Muscle layer of duodenum (tissue), 2 donors: ENCODE measurements around the gene NFIX.

Experiments
- H3K27ac ChIP-seq: one replicate; pipeline ENCODE4 v1.7.0; 2013; ENCODE audit warnings: mild to moderate bottlenecking, low read length
- H3K27me3 ChIP-seq: one replicate; pipeline ENCODE4 v1.7.0; 2013; ENCODE audit warnings: low read depth, mild to moderate bottlenecking, control low read depth, low read length
- H3K36me3 ChIP-seq, 2 donors: one replicate each; pipeline ENCODE4 v1.7.0; 2013; ENCODE audit warnings: low read length in 2 of 2, control low read depth in 1 of 2, mild to moderate bottlenecking in 1 of 2; ENCODE audit not compliant: insufficient read depth in 2 of 2, control insufficient read depth in 1 of 2
- H3K4me1 ChIP-seq, 2 donors: one replicate each; pipeline ENCODE4 v1.7.0; 2013; ENCODE audit warnings: low read length in 2 of 2, mild to moderate bottlenecking in 2 of 2, control low read depth in 1 of 2, moderate library complexity in 1 of 2; ENCODE audit not compliant: insufficient read depth in 2 of 2, control insufficient read depth in 1 of 2
- H3K4me3 ChIP-seq, 2 donors: one replicate each; pipeline ENCODE4 v1.7.0; 2013; ENCODE audit warnings: low read length in 2 of 2, low read depth in 1 of 2, mild to moderate bottlenecking in 1 of 2
- H3K9me3 ChIP-seq, 2 donors: one replicate each; pipeline ENCODE4 v1.7.0; 2013; ENCODE audit warnings: low read length in 2 of 2, control low read depth in 1 of 2, mild to moderate bottlenecking in 1 of 2; ENCODE audit not compliant: control insufficient read depth in 1 of 2
- donor health status: healthy.

Gene NFIX

DNA sequence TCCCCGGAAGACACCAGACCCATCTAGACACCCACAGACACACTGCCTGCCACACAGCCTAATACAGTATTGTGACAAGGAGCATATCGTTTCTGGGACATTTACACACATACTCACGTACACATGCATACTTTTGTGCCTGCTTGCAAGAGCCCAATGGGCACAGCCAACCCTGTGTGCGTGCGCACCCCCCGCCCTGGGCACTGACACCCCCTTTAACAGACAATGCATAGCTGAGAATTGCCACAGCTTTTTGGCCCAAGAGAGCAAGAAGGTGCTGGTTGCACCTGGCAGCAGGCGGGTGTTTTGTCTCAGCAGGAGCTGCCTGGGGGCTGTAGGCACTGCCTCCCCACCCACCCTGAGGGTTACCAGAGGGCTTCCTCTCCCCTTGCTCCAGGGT lies 1.7 kb upstream of the NFIX start:
- no peaks in the 10 kb centered on the region for H3K27me3 ChIP-seq
- H3K4me1 ChIP-seq: peaks cover 0 to 21% of the 10 kb centered on the region in 2 donors
- H3K27ac ChIP-seq: no peak overlapping the region
- no peak overlapping the region for H3K4me3 ChIP-seq
- peaks cover 0 to under 1% of the 10 kb centered on the region in 2 donors for H3K36me3 ChIP-seq
- H3K9me3 ChIP-seq: no peaks in the 10 kb centered on the region

DNA sequence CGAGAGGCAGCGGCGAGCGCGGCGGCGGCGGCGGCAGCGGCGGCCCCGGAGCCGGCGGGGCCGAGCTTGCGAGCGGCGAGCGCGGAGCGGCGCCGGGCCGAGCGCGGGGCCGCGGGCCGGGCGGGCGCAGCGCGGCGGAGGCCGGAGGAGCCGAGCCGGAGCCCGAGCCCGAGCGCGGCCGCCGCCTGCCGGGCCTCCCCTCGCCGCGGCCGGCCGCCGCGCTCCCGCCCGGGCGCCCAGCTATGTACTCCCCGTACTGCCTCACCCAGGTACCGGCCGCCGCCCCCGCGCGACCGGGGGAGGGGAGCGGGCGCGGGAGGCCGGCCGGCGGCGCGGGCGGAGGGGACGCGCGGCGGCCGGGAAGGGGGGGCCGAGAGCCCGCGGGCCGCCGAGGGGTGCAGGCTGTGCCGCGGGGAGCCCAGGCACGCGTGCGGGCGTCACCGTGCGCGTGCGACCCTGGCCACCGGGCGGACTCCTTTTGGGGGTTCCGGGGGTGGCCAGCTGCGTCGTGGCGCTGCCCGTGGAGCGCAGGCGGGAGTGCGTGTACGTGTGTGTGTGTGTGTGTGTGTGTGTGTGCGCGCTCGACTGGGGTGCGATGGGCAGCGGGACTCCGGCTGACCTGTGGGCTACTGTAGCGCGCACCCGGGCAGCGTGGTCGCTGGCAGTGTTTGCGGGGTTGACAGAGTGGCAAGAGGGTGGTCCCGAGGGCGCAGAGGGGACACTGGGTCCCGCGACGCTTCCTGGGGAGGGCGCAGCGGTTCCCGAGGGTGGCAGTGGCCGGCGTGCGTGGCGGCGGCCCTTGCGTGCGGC lies 526 bp downstream of the NFIX start:
- Histone ChIP-seq H3K27me3 (no peaks in the 10 kb centered on the region), H3K4me3 (peak overlapping the region; percentile 52 to 89), H3K9me3 (no peaks in the 10 kb centered on the region), H3K36me3 (peaks cover 0 to 4% of the 10 kb centered on the region in 2 donors), H3K4me1 (peaks cover 0 to 32% of the 10 kb centered on the region in 2 donors), H3K27ac (no peak overlapping the region)

DNA sequence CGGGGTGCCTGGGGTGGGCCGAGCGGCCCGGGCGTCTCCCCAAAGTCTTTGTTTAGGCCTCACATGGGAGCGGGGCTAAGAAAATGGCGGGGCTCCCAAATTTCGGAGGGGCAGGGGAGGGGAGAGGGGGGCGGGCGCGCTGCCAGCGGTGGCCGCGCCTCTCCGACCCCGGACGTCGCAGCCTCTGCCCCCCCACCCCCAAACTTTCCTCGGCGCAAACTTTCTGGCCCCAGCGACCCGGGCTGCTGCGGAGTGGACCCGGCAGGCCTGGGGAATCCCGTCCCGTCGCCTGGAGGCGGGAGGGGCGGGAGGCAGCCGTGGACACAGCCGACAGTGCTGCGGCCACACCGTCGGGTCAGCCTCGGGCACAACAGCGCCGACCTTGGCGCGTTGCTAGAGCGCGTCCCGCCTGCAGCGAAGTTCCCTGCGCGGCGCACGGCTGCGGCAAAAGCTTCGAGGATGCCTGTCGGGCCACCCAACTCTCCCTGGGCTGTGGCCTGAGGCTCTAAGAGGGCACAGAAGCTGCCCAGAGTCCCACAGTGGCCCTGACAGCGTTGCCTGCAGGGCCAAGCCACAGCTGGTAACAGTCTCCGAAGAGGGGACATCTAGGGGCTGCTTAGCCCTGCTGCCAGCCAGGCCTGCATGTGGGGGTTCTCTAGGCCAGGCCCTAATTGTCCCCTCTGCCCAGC lies 1.3 kb downstream of the NFIX start:
- Histone ChIP-seq H3K27me3 (no peaks in the 10 kb centered on the region), H3K36me3 (peaks cover 0 to 4% of the 10 kb centered on the region in 2 donors), H3K4me3 (peak overlapping the region; percentile 59 to 89), H3K27ac (no peak overlapping the region), H3K4me1 (peaks cover 0 to 38% of the 10 kb centered on the region in 2 donors), H3K9me3 (no peaks in the 10 kb centered on the region)

DNA sequence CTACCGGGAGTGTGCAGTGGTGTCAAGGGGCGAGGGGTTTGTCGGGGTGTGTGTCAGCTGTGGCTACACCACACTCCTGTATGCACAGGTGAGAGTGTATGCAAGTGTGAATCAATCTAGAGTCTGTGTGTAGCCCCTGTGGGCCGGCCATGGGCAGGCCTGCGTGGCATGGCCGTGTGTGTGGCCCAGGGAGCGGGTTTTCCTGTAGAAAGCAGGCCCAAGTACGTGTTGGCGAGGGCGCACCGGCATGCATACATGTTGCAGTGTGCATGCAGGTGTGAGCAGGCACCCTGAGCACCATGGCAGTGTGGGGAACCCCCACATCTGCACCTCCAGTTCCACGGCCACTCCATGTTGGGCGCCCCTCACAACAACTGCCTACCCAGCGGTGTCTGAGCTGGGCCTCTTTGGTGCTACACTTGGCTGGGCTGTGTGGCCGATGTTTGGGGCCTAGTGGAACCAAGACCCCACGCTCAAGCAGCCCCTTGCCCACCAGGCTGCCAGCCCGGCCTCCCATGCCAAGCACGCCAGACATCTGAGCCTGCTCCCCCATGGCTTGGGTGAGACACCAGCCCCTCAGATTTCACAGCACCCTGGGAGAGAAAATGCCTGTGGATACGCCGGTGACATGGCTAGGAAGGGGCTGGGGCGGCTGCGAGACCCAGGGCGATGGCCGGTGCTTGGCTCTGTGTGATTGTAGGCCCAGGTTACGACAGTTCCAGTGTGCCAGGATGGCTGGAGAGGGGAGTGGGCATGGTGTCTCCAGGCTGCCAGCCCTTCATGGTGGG lies 2.1 kb downstream of the NFIX start:
- Histone ChIP-seq H3K27ac (peak overlapping the region; percentile 8), H3K9me3 (no peaks in the 10 kb centered on the region), H3K27me3 (no peaks in the 10 kb centered on the region), H3K4me3 (peak overlapping the region; percentile 59 to 89), H3K36me3 (peaks cover 0 to 4% of the 10 kb centered on the region in 2 donors), H3K4me1 (peaks cover 0 to 39% of the 10 kb centered on the region in 2 donors)

DNA sequence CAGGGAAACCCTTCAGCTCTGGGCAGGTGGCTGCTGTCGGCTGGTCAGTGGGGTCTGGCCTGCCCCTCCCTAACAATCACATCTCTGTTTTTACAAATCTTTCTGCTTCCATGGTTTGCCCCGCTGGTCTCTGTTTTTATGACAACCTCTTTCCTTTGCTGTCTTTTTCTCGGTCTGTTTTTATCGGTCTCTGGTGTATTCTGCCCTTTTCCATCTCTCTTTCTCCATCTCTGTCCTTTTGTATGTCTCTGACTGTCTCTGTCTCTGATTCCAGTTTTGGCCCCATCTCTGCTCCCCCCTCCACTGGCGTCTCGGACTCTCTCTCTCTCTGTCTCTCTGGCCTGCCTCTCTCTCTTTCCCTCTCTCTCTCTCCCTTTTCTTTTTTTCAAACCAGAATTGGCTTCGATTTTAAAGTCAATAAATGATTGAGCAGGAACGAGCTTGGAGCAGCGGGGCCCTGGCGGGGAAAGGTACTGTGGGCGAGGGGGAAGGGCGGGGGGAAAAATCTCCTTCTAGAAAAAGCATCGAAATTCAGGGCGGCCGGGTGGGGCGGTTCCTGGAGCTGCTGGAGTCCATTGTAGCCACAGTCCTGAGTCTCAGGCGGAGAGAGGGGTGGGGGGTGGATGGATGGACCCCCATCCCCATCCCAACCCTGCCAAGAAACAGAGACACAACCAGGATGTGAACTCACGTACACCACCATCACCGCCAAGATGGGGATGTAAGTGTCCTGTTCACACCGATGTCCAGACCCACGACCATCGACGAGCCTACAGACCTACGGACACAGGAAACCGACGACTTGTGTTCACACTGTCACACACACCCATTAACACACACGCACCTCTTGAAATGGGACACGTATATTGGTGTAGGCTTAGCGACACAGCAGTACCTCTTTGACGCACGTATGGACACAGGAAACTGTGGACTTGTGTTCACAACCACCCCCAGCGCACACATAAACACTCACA lies 3.0 kb downstream of the NFIX start:
- H3K27ac ChIP-seq: peak overlapping the region; percentile 8
- peak overlapping the region in 1 of 2 donors; percentile 89 for H3K4me3 ChIP-seq
- peaks cover 0 to 48% of the 10 kb centered on the region in 2 donors for H3K4me1 ChIP-seq

DNA sequence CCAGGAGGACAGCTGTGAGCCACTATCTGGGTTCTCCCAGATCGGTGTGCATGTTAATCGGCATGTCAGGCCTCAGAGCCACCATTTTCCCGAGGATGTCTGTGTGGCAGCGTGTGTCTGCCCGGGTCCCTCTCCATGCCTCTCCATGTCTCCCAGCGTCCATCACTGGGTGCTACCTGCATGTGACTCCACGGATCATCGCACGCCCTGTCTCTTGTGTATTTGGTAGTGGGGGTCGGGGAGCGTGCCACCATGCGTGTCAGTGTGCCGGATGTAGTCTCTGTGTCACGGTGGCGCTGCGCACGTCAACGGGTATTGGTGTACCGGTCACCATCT lies 5.9 kb downstream of the NFIX start:
- Histone ChIP-seq H3K4me3 (no peak overlapping the region), H3K36me3 (peaks cover 0 to 4% of the 10 kb centered on the region in 2 donors), H3K27ac (peak overlapping the region; percentile 75), H3K4me1 (peaks cover 4 to 56% of the 10 kb centered on the region in 2 donors), H3K27me3 (no peaks in the 10 kb centered on the region), H3K9me3 (no peaks in the 10 kb centered on the region)

More for the DNA sequence above, 3.0 kb downstream of the NFIX start:
- no peaks in the 10 kb centered on the region for H3K27me3 ChIP-seq
- H3K9me3 ChIP-seq: no peaks in the 10 kb centered on the region
- H3K36me3 ChIP-seq: peaks cover 0 to 4% of the 10 kb centered on the region in 2 donors

DNA sequence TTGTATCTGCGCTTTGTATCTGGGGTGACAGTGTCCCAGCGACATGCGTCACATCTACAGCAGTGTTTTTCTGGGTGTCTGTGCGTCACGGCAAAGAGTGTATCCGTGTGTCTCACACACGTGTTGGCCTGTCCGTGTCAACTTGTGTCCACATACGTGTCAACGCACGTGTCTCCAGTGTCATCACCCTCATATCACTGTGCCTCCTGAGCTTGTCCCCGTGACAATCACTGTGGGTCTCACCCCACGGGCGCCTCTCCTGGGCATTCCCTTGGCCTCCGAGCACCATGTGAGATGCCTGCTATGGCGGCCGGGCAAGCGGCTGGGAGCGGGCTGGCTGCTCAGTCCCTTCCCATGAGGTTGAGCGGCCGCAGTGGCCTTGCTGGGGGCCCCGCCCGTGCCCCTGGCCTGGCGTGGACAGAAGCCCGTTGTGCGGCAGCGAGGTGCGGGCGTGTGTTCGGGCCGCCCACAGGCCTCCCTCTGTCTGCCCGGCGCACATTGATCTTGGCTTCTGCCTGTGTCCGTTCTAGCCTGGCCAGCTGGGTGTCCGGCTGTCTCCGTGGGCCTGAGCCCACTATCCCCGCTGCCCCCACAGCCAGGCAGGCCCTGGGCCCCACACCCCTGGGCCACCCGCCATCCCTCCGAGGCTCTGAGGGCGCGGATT lies 6.4 kb downstream of the NFIX start:
- no peaks in the 10 kb centered on the region for H3K27me3 ChIP-seq

DNA sequence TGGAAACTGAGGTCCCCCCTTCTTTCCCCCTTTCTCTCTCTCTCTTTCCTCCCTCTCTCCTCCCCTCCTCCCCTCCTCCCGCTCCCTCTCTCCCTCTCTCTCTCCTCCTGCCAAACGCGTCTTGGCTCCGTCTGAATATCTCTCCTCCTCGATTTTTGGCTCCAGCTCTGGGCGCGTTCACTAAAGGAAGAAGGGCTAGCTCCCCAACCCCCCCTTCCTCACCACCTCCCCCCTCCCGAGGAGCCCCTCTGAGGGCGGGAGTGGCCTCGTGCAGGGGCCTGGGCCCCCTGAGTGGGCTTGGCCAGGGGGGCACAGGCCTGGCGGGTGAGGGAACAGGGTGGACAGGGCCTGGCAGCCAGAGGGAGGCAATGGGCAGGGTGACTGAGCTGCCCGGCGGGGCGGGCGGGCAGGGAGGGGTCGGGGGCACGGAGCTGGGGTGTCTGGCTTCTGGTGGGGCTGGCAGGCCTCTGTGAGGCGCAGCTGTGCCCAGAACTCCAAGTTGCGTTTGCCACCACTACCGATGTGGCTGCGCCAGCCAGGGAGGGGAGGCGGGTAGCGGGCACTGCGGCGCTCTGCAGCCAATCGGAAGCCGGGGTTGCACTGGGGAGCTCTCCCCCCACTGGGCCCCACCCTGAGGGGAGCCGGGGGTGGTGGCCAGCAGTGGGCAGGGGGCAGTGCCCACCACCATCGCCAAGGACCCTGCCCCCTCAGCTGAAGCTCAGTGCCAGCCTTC lies 7.1 kb downstream of the NFIX start:
- Histone ChIP-seq H3K27me3 (no peaks in the 10 kb centered on the region), H3K4me3 (peak overlapping the region in 1 of 2 donors; percentile 46), H3K36me3 (peaks cover 0 to 4% of the 10 kb centered on the region in 2 donors), H3K9me3 (no peaks in the 10 kb centered on the region), H3K27ac (peak overlapping the region; percentile 75), H3K4me1 (peaks cover 8 to 62% of the 10 kb centered on the region in 2 donors)

More for the DNA sequence above, 6.4 kb downstream of the NFIX start:
- Histone ChIP-seq H3K9me3 (no peaks in the 10 kb centered on the region), H3K27ac (peak overlapping the region; percentile 75), H3K4me3 (peak overlapping the region in 1 of 2 donors; percentile 46), H3K4me1 (peaks cover 8 to 61% of the 10 kb centered on the region in 2 donors), H3K36me3 (peaks cover 0 to 4% of the 10 kb centered on the region in 2 donors)

DNA sequence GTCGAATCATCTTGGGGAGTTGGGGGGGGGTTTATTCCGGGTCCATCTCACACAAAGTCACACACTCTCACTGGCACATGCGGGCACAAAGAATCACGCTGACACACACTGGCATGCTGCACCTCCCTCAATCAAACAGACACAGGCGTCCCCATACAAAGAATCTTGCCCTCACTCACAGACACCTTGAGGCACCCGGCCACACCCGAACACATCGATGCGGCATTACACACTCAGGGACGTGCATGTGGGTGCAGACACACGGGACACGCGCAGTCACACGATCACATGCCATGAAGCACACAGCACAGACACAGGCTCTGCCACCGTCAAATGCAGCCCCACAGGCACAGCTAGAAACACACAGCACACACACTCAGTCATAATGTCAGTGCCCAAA lies 7.8 kb downstream of the NFIX start:
- H3K27ac ChIP-seq: no peak overlapping the region
- peaks cover 12 to 61% of the 10 kb centered on the region in 2 donors for H3K4me1 ChIP-seq
- no peak overlapping the region for H3K4me3 ChIP-seq
- H3K9me3 ChIP-seq: no peaks in the 10 kb centered on the region
- no peaks in the 10 kb centered on the region for H3K27me3 ChIP-seq
- peaks cover 0 to 4% of the 10 kb centered on the region in 2 donors for H3K36me3 ChIP-seq
